A549 treated with AZD2906 at 1 μM for 4 hours (cell line): ENCODE results near the gene ALOXE3. TPM values are rescaled to one million over a fixed set of nuclear protein-coding genes. Genes with fewer than 3 reads are reported as not detected.

Source experiments
- total RNA-seq: library from RNA; stranded (reverse); fragments of 200-300 nt; extraction: Qiagen RNA extraction; gene quantifications from 5 replicates; pipeline ENCODE4 v1.2.3, GENCODE V29; 2022

The ALOXE3 gene
- 5.9 to 10.2 TPM (median 7.3 TPM) in 5 replicates for total RNA-seq

GRCh38 chr17:8117980-8118768 lies at the start of gene ALOXE3:
Gene ALOXE3 (minus strand): TSS chr17:8118514. CDS start chr17:8117990, 524 bp downstream.

GRCh38 chr17:8162233-8162996 lies 44.1 kb upstream of the ALOXE3 start, which contains the start of gene VAMP2:
Gene VAMP2 (minus strand): TSS chr17:8162948. CDS start chr17:8162879, 69 bp downstream.

GRCh38 chr17:8152112-8152775 lies 33.9 kb upstream of the ALOXE3 start, which contains the start of gene PER1:
Gene PER1 (minus strand): TSS chr17:8152404. CDS start chr17:8150706, 1,698 bp downstream.

GRCh38 chr17:8123695-8124349 lies 5.5 kb upstream of the ALOXE3 start, which contains the start of gene HES7:
Gene HES7 (minus strand): TSS chr17:8124106. CDS start chr17:8124084, 22 bp downstream.

GRCh38 chr17:8087075-8087951 lies 31.0 kb downstream of the ALOXE3 start, which contains the start of gene ALOX12B:
Gene ALOX12B (minus strand): TSS chr17:8087716. CDS start chr17:8087442, 274 bp downstream.

Other genes starting within 250 kb of the ALOXE3 start
- 54.9 to 60.9 TPM (median 60.5 TPM) in 5 replicates for gene CHD3, start 229.7 kb downstream of the ALOXE3 start, total RNA-seq
- 1.4 to 1.8 TPM (median 1.5 TPM) in 5 replicates for gene RNF227, start 202.2 kb downstream of the ALOXE3 start, total RNA-seq
- 1.3 to 3.3 TPM (median 2.2 TPM) in 5 replicates for gene KCNAB3, start 188.7 kb downstream of the ALOXE3 start, total RNA-seq
- 325 to 343 TPM (median 332 TPM) in 5 replicates for gene TRAPPC1, start 186.6 kb downstream of the ALOXE3 start, total RNA-seq
- gene CNTROB, start 186.3 kb downstream of the ALOXE3 start, total RNA-seq = 37.9 to 48.3 TPM (median 41.6 TPM) in 5 replicates
- 0.38 to 0.78 TPM (median 0.50 TPM) in 5 replicates for gene GUCY2D, start 115.9 kb downstream of the ALOXE3 start, total RNA-seq
- 0.42 to 0.60 TPM (median 0.51 TPM) in 5 replicates for gene ALOX15B, start 79.5 kb downstream of the ALOXE3 start, total RNA-seq
- 1.1 to 1.5 TPM (median 1.4 TPM) in 5 replicates for gene ALOX12B, start 30.8 kb downstream of the ALOXE3 start, total RNA-seq
- gene HES7, start 5.6 kb upstream of the ALOXE3 start, total RNA-seq = 2.3 to 5.4 TPM (median 5.2 TPM) in 5 replicates
- 55.8 to 75.2 TPM (median 61.7 TPM) in 5 replicates for gene PER1, start 33.9 kb upstream of the ALOXE3 start, total RNA-seq
- gene VAMP2, start 44.4 kb upstream of the ALOXE3 start, total RNA-seq = 24.9 to 29.8 TPM (median 27.9 TPM) in 5 replicates
- gene TMEM107, start 57.9 kb upstream of the ALOXE3 start, total RNA-seq = 17.9 to 22.3 TPM (median 19.2 TPM) in 5 replicates
- gene BORCS6, start 71.7 kb upstream of the ALOXE3 start, total RNA-seq = 6.5 to 9.4 TPM (median 8.8 TPM) in 5 replicates
- 140 to 157 TPM (median 146 TPM) in 5 replicates for gene AURKB, start 92.1 kb upstream of the ALOXE3 start, total RNA-seq
- 9.8 to 17.1 TPM (median 13.9 TPM) in 5 replicates for gene CTC1, start 129.5 kb upstream of the ALOXE3 start, total RNA-seq
- 39.9 to 47.3 TPM (median 43.2 TPM) in 5 replicates for gene PFAS, start 130.8 kb upstream of the ALOXE3 start, total RNA-seq
- 35.6 to 48.3 TPM (median 43.8 TPM) in 5 replicates for gene RANGRF, start 170.2 kb upstream of the ALOXE3 start, total RNA-seq
- gene SLC25A35, start 176.9 kb upstream of the ALOXE3 start, total RNA-seq = 5.8 to 8.2 TPM (median 7.7 TPM) in 5 replicates
- gene ARHGEF15, start 191.7 kb upstream of the ALOXE3 start, total RNA-seq = not detected in 5 replicates
- not detected in 5 replicates for gene ODF4, start 221.3 kb upstream of the ALOXE3 start, total RNA-seq